ENCODE data around the gene RERE.
"Not testable (repeated sequence)": the region's sequence is repeated elsewhere in the genome, so short reads cannot be mapped to it uniquely, and the experiment has no call there.

Gene RERE

GRCh38 chr1:8390707-8391106, 426.7 kb downstream of the RERE start:
- DNase-seq, result no peak

- DNase-seq, result no peak
Measured at GRCh38 chr1:8389958-8390535, 427.4 kb downstream of the RERE start.

- no peak for DNase-seq
Measured at GRCh38 chr1:8388732-8389562, 428.5 kb downstream of the RERE start.

- DNase-seq, result no peak
Measured at GRCh38 chr1:8386247-8386646, 431.2 kb downstream of the RERE start.

- DNase-seq, result no peak
Measured at GRCh38 chr1:8384577-8384976, 432.9 kb downstream of the RERE start.

- DNase-seq, result no peak
Measured at GRCh38 chr1:8384088-8384487, 433.4 kb downstream of the RERE start.

- no peak for DNase-seq
Measured at GRCh38 chr1:8382608-8383505, 434.6 kb downstream of the RERE start.

GRCh38 chr1:8382051-8382505, 435.4 kb downstream of the RERE start:
- DNase-seq, result no peak

GRCh38 chr1:8381618-8382017, 435.8 kb downstream of the RERE start:
- no peak for DNase-seq

- not testable (repeated sequence) for DNase-seq
Measured at GRCh38 chr1:8380310-8380709, 437.1 kb downstream of the RERE start.

GRCh38 chr1:8379513-8380186, 437.8 kb downstream of the RERE start:
- DNase-seq, result no peak

GRCh38 chr1:8378981-8379470, 438.4 kb downstream of the RERE start:
- no peak for DNase-seq

GRCh38 chr1:8378178-8378577, 439.3 kb downstream of the RERE start:
- DNase-seq, result no peak

GRCh38 chr1:8377271-8377981, 440.0 kb downstream of the RERE start:
- DNase-seq, result no peak

GRCh38 chr1:8376358-8376840, 441.0 kb downstream of the RERE start:
- DNase-seq, result no peak

GRCh38 chr1:8374812-8375211, 442.6 kb downstream of the RERE start:
- DNase-seq, result peak; percentile 22

GRCh38 chr1:8374356-8374755, 443.1 kb downstream of the RERE start:
- DNase-seq, result no peak

- no peak for DNase-seq
Measured at GRCh38 chr1:8373581-8374241, 443.7 kb downstream of the RERE start.

GRCh38 chr1:8373125-8373524, 444.3 kb downstream of the RERE start:
- no peak for DNase-seq

- DNase-seq, result no peak
Measured at GRCh38 chr1:8371372-8371991, 446.0 kb downstream of the RERE start.

GRCh38 chr1:8370905-8371315, 446.5 kb downstream of the RERE start:
- no peak for DNase-seq
